HL-60 (cell line): Measurements from ENCODE around the gene C2CD4C.

Experiments
- CTCF ChIP-seq: IDR thresholded peaks from one replicate; pipeline ENCODE4 v1.5.1; 2011; ENCODE audit warnings: low read length, control low read depth, inconsistent platforms; ENCODE audit not compliant: insufficient read depth
- GABPA ChIP-seq: IDR thresholded peaks from 2 replicates; pipeline ENCODE4 v1.6.1; 2012; ENCODE audit warnings: low read depth
- POLR2AphosphoS5 ChIP-seq: IDR thresholded peaks from 2 replicates; pipeline ENCODE4 v1.6.1; 2012; ENCODE audit warnings: low read depth
- REST ChIP-seq: IDR thresholded peaks from 2 replicates; pipeline ENCODE4 v1.6.1; 2012; ENCODE audit warnings: low read depth; ENCODE audit not compliant: insufficient replicate concordance

- TF ChIP-seq CTCF (no peak), POLR2AphosphoS5 (no peak), REST (no peak), GABPA (no peak)
These were observed 1.9 kb downstream of the C2CD4C start for GRCh38 chr19:406971-407510.
